ENCODE results near the gene RND2.

GRCh38 chr17:43030137-43030767, 5.2 kb downstream of the RND2 start:
- TF ChIP-seq CTCF (conservative IDR thresholded peaks at IDR 0.05; ENCODE audit: low read depth in 2 of 2) (no peak), EZH2 (IDR thresholded peaks at IDR 0.05; ENCODE audit: low read depth, unreplicated experiment) (no peak), POLR2AphosphoS5 (IDR thresholded peaks at IDR 0.05; ENCODE audit: low read depth) (no peak), EZH2phosphoT487 (IDR thresholded peaks at IDR 0.05; ENCODE audit: unreplicated experiment) (no peak), CREB1 (CRISPR knock-in tag; IDR thresholded peaks at IDR 0.05; ENCODE audit: low read depth) (no peak), REST (IDR thresholded peaks at IDR 0.05; ENCODE audit: unreplicated experiment) (no peak), ZNF114 (CRISPR knock-in tag; IDR thresholded peaks at IDR 0.05) (no peak)

All from GM23338 (cell line).